ENCODE results near the gene ITPR3.
A peak's percentile ranks its signal among the peaks of the same experiment; 100 is the strongest.

The ITPR3 gene

DNA sequence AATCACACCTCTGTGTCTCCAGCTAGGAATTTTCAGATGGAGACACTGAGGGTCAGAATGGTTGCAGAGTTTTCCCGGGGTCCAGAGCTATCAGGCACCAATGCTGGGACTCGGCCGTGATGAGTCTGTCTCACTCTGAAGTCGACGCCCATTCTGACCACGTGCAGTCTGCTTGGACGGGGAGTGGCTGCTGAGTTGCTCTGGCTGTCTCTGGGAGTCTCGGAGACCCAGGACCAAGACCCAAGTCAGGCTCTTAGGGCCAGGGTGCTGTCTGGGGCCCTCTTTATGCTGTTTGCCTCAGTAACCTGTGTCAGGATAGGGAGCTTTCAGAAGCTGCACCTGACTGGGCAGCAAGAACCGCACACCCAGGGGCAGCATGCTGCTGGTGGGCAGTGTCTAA is 121.0 kb downstream of the ITPR3 start:
- DNase-seq: no peak

DNA sequence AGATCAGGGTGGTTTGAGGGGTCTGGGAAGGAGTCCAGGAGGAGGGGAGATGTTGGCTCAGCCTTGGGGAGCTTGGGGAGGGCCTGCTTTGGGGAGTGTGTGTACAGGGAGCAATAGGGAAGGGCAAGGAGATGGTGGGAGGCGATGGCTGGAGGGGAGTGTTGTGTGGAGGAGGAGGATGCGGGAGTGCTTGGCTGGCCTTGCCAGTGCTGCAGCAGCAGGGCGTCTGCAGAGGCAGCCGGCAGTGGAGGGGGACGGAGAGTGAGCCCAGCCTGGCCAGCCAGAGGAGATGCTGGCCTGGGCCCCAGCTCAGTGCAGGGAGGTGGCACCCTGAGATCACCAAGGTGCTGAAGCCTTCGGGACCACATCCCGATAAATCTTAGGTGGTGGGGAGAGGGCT is 121.7 kb downstream of the ITPR3 start:
- DNase-seq: peak; percentile 72

DNA sequence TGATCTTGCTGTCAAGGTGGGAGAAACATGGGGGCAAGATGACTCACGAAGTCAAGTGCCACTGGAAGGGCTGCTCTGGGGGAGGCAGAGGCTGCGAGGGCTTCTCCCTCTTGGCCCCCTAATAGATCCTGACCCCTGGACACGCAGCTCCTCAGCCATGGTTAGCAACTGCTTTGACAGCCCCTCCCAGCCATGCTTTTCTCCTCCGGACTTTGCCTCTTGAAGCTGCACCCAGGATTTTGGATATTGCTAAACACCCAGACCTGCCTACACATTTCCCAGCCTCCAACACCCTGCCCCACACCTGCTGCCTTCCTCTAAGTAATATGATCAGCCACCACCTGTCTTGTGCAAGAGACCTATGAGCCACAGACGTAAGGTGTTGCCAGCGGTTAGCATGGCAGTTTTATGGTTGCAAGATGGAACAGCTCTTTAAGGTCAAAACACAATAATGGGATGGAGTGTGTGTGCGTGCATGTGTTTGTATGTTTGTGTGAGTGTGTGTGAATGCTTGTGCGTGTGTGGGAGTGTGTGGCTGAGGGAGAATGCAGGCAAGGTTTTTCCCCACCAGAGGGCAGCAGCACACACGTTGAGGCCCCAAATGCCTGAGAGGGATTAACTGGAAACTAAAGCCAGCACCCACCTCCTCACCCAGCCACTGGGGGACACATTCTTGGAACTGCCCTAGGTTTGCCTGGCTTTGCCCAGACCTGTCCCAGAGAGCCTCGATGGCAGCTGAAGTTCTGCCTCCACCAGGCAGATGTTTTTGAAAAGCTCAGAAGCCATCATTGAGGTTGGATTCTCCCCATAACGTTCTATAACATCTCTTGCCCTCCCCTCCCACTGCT is 123.1 kb downstream of the ITPR3 start:
- peak; percentile 82 for DNase-seq

DNA sequence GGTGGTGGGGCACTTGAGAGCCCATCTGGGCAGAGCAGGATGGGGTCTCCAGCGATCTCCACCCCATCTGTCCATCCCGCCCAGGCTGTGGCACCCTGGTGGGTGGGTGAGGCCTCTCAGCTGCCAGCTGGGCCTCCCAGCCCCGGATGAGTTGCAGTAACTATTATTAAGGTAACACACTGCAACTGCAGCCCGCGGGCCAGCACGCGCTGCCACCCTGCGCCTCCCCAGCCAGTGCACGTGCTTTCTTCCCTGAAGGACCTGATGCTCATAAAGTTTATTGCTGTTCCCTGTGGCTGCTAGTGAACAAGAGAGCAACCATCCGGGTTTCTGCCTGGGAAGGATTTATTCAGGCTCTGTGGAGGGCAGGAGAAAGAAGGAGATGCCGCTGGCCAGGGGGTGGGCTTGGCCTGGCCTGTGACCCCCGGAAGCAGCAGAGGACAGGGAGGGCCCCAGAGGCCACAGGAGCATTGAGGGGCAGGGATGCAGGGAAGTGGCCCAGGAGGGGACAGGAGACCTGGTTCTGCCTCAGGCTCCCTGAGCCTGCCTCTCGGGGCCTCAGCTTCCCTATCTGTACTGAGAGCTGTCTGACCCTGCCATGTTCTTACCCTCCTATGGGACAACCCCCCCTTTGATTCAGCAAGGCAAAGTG is 123.9 kb downstream of the ITPR3 start:
- peak; percentile 46 for DNase-seq

DNA sequence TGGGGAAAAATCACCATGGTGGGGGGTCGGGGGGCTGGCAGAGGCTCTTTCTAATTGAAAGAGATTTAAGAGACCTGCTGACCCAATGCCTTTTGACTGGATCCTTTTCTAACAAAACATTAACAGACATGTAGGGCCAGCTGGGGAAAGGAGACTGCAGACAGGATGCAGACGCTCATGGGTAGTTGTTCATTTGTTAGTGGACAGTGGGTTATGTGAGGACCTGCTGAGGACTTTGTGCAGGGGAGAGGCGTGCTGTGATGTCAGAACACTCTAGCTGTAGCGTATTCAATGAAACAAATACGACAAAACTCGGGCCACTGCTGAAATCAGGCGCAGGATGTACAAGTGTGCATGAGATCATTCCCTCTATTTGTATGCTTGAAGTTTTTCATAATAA is 124.4 kb downstream of the ITPR3 start:
- no peak for DNase-seq

All from NCI-H1092 treated with DMSO at 0.1 percent for 48 hours (cell line).